Kidney (tissue), 2 donors: ENCODE data around the gene DBX2. TPM values are rescaled to one million over a fixed set of nuclear protein-coding genes. Genes with fewer than 3 reads are reported as not detected.

Experiments
- polyA plus RNA-seq: library from polyadenylated mRNA; stranded (reverse); fragments of 350-450 nt; fragmentation: Illumina TruSeq; extraction: RNeasy Lipid Tissue Mini Kit (QIAGEN cat#74804); gene quantifications from one replicate; pipeline ENCODE4 v1.2.3, GENCODE V29; 2014; ENCODE audit warnings: low read depth, low replicate concordance; ENCODE audit not compliant: insufficient read depth
- total RNA-seq: library from RNA; stranded (reverse); fragmentation: NEBNext Ultra II Directional; extraction: Animal tissue kit (Norgen Biotek cat#: 25700); gene quantifications from one replicate; pipeline ENCODE4 v1.2.1, GENCODE V29; 2021
- donor health status: DM: yes; HTN: yes; CAD: no.

Gene DBX2
- total and polyA plus RNA-seq, 2 donors from 2014 or later = not detected

Other genes with a start within 250 kb of the DBX2 start
- 3.3 TPM for gene NELL2, start 174.8 kb downstream of the DBX2 start, total RNA-seq
- 0.30 TPM for gene NELL2, start 174.8 kb downstream of the DBX2 start, polyA plus RNA-seq
- 46.3 TPM for gene ANO6, start 165.0 kb upstream of the DBX2 start, total RNA-seq
- gene ANO6, start 165.0 kb upstream of the DBX2 start, polyA plus RNA-seq = 17.2 TPM